PC-9 (cell line): ENCODE data around the gene OR52B2. TPM values are rescaled to one million over a fixed set of nuclear protein-coding genes. Genes with fewer than 3 reads are reported as not detected.

Experiments
- BruUV-seq: library from RNA; stranded (reverse); fragments of 400-500 nt; replicated peaks from 2 replicates; lab custom pipeline; 2021; lab: Mats Ljungman, UMichigan
- CTCF ChIA-PET: fragments of 300-600 bp; sonication (Branson Sonifier 250); formaldehyde crosslinking; loops from one replicate; lab custom pipeline; 2022; ENCODE audit warnings: antibody characterized with exemption; lab: Charles Lee
- POLR2A ChIA-PET: fragments of 300-600 bp; sonication (Branson Sonifier 250); formaldehyde crosslinking; loops from one replicate; lab custom pipeline; 2022; ENCODE audit warnings: antibody characterized with exemption; ENCODE audit not compliant: unreplicated experiment; lab: Charles Lee
- DNase-seq, 2 experiments: peaks; one replicate each; pipeline versions ENCODE4 v3.0.0 to v3.0.0-alpha.2; 2015 to 2022; ENCODE audit warnings: mixed read lengths in 1 of 2
- H2AFZ ChIP-seq: fragments of 200-600 bp; sonication (generic); 2 replicates; pipeline ENCODE4 v1.8.1; 2017; ENCODE audit warnings: antibody characterized with exemption
- H3F3A ChIP-seq: fragments of 200-600 bp; sonication (generic); 2 replicates; pipeline ENCODE4 v1.8.1; 2017; ENCODE audit warnings: antibody characterized with exemption, mild to moderate bottlenecking, low read depth; ENCODE audit not compliant: insufficient read depth
- H3K27ac ChIP-seq: fragments of 200-600 bp; sonication (generic); 2 replicates; pipeline ENCODE4 v1.6.1; 2016; ENCODE audit warnings: mixed run types
- H3K27me3 ChIP-seq: fragments of 200-600 bp; sonication (generic); 2 replicates; pipeline ENCODE4 v1.6.1; 2016; ENCODE audit warnings: low read depth, mixed run types; ENCODE audit not compliant: insufficient read depth
- H3K36me3 ChIP-seq: fragments of 200-600 bp; sonication (generic); 2 replicates; pipeline ENCODE4 v1.6.1; 2016; ENCODE audit warnings: low read depth, mixed run types
- H3K4me1 ChIP-seq: fragments of 200-600 bp; sonication (generic); replicated peaks from 2 replicates; pipeline ENCODE4 v1.6.1; 2016; ENCODE audit warnings: mixed run types; ENCODE audit not compliant: insufficient read depth
- H3K4me2 ChIP-seq: fragments of 200-600 bp; sonication (generic); 2 replicates; pipeline ENCODE4 v1.6.1; 2017; ENCODE audit warnings: mixed run types
- H3K4me3 ChIP-seq: fragments of 200-600 bp; sonication (generic); 2 replicates; pipeline ENCODE4 v1.6.1; 2016; ENCODE audit warnings: mixed run types
- H3K79me2 ChIP-seq: fragments of 200-600 bp; sonication (generic); 2 replicates; pipeline ENCODE4 v1.6.1; 2017; ENCODE audit warnings: low read depth, mixed run types
- H3K9me2 ChIP-seq: fragments of 200-600 bp; sonication (generic); 2 replicates; pipeline ENCODE4 v1.8.1; 2017; ENCODE audit warnings: mild to moderate bottlenecking; ENCODE audit not compliant: insufficient read depth
- H3K9me3 ChIP-seq: fragments of 200-600 bp; sonication (generic); 2 replicates; pipeline ENCODE4 v1.8.1; 2016; ENCODE audit warnings: low read depth; ENCODE audit not compliant: insufficient read depth
- H4K20me1 ChIP-seq: fragments of 200-600 bp; sonication (generic); 2 replicates; pipeline ENCODE4 v1.8.1; 2017; ENCODE audit not compliant: insufficient read depth
- EZH2 ChIP-seq: fragments of 200-600 bp; sonication (generic); IDR thresholded peaks from 2 replicates; pipeline ENCODE4 v1.8.0; 2017; ENCODE audit warnings: antibody characterized with exemption, low read depth
- intact Hi-C: fragments of 100-400 bp; cut with micrococcal nuclease; formaldehyde crosslinking; loops from one replicate; pipeline ENCODE4 v1.10.0; 2022; ENCODE audit not compliant: unreplicated experiment
- total RNA-seq: library from RNA; stranded (reverse); gene quantifications from 2 replicates; pipeline ENCODE4 v1.2.3, GENCODE V29; 2021
- TF ChIP-seq, protein P1 (sequence below): fragments of 200-600 bp; sonication (generic); conservative IDR thresholded peaks from 2 replicates; pipeline ENCODE4 v1.6.1; 2017; ENCODE audit warnings: mixed run types, antibody characterized with exemption, mild to moderate bottlenecking, moderate library complexity

Gene OR52B2
- total RNA-seq, 1 experiment from 2014 or later, result not detected

DNA sequence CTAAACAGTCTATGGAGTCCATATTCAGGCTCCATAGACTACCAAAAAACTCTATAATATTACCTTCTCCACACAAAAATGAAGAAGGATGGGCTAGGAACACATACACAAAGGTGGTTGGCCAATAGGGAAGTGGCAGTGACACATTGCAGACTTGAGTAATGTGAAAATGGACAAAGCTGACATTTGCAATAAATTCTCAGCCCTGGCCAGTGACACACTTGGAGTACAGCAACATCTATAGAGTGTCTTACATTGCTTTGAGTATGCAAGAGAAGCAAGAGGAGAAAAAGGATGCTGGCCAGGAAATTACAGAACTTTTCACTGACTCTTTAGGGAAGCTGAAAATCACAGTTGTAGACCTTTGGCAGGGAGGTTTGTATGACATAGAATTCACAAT is 21.6 kb upstream of the OR52B2 start:
- Histone ChIP-seq H3K4me2 (no peak overlapping the region), H3K27ac (no peak overlapping the region), H3K4me1 (no peaks in the 10 kb centered on the region), H3K9me2 (no peaks in the 10 kb centered on the region), H4K20me1 (no peaks in the 10 kb centered on the region), H3K36me3 (no peaks in the 10 kb centered on the region), H3K4me3 (no peak overlapping the region), H2AFZ (no peak overlapping the region), H3K27me3 (no peaks in the 10 kb centered on the region), H3K79me2 (no peaks in the 10 kb centered on the region), H3K9me3 (no peaks in the 10 kb centered on the region), H3F3A (no peaks in the 10 kb centered on the region)
- POLR2A ChIA-PET, result interaction anchor here (0.6 kb wide), 1 partner anchor 41 kb away, joined by 4 read pairs; no protein-coding TSS in a partner anchor
- BruUV-seq, result no TSS peak
- TF ChIP-seq, protein P1, sequence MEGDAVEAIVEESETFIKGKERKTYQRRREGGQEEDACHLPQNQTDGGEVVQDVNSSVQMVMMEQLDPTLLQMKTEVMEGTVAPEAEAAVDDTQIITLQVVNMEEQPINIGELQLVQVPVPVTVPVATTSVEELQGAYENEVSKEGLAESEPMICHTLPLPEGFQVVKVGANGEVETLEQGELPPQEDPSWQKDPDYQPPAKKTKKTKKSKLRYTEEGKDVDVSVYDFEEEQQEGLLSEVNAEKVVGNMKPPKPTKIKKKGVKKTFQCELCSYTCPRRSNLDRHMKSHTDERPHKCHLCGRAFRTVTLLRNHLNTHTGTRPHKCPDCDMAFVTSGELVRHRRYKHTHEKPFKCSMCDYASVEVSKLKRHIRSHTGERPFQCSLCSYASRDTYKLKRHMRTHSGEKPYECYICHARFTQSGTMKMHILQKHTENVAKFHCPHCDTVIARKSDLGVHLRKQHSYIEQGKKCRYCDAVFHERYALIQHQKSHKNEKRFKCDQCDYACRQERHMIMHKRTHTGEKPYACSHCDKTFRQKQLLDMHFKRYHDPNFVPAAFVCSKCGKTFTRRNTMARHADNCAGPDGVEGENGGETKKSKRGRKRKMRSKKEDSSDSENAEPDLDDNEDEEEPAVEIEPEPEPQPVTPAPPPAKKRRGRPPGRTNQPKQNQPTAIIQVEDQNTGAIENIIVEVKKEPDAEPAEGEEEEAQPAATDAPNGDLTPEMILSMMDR, result no peak
- TF ChIP-seq EZH2, result no peak
- CTCF ChIA-PET, result no interaction called here
- intact Hi-C loops, result no loop called here
- no peak for DNase-seq

DNA sequence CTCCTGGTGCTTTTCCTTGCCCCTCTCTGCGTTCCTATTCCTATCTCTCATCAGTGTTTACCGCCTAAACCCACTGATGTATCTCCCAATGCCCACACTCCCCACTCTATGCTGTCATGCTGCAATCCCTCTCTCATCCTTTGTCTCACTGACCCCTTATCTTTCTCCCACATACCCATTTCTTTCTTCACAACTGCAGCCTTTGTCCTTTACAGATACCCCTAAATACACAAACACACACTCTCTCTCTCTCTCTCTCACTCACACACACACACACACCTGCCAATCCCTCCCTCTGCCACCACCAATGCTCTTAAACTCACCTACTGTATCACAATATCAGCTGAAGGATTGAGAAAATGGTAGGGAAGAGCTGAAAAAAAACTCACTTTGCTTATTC is 5.3 kb upstream of the OR52B2 start:
- Histone ChIP-seq H3K9me2 (no peaks in the 10 kb centered on the region), H3F3A (no peaks in the 10 kb centered on the region), H3K4me2 (no peak overlapping the region), H3K27me3 (no peaks in the 10 kb centered on the region), H2AFZ (no peak overlapping the region), H4K20me1 (no peaks in the 10 kb centered on the region), H3K4me1 (no peaks in the 10 kb centered on the region), H3K79me2 (no peaks in the 10 kb centered on the region), H3K27ac (no peak overlapping the region), H3K4me3 (no peak overlapping the region), H3K9me3 (no peaks in the 10 kb centered on the region), H3K36me3 (no peaks in the 10 kb centered on the region)
- TF ChIP-seq EZH2, result no peak
- TF ChIP-seq, protein P1, result no peak
- no peak for DNase-seq
- BruUV-seq, result no TSS peak
- intact Hi-C loops, result no loop called here
- ChIA-PET POLR2A (no interaction called here), CTCF (no interaction called here)

DNA sequence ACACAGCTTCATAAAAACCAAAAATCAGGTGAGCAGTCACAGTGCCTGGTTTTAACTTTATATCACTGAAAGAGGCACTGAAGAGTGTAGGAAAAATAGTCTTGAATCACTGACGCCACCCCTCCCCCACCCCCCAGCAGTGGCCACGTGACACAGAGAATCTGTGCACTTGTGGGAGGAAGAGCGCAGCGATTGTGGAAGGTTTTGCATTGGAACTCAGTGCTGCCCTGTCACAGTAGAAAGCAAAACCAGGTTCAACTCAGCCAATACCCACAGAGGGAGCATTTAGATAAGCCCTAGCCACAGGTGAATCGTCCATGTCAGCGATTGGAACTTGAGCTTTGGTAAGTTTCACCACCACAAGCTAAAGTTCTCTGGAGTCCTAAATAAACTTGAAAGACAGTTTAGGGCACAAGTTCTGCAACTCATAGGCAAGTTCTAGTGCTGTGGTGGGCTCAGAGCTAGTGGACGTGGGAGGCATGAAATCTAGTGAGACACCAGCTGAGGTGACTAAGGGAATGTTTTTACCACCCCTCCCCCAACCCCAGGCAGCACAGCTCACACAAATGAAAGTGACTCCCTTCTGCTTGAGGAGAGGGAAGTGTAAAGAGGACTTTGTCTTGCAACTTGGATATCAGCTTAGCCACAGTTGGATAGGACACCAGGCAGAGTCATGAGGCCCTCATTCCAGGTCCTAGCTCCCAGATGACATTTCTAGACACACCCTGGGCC is 13.3 kb downstream of the OR52B2 start:
- TF ChIP-seq EZH2, result no peak
- TF ChIP-seq, protein P1, result no peak
- Histone ChIP-seq H3K79me2 (no peaks in the 10 kb centered on the region), H3K27me3 (no peaks in the 10 kb centered on the region), H3K9me2 (no peaks in the 10 kb centered on the region), H3K27ac (no peak overlapping the region), H3K9me3 (no peaks in the 10 kb centered on the region), H3K4me1 (no peaks in the 10 kb centered on the region), H4K20me1 (no peaks in the 10 kb centered on the region), H2AFZ (no peak overlapping the region), H3K4me2 (no peak overlapping the region), H3K4me3 (no peak overlapping the region), H3F3A (no peaks in the 10 kb centered on the region), H3K36me3 (no peaks in the 10 kb centered on the region)
- ChIA-PET CTCF (no interaction called here), POLR2A (no interaction called here)
- no peak for DNase-seq
- intact Hi-C loops, result no loop called here
- BruUV-seq, result no TSS peak
